Endometrial microvascular endothelial cells (primary cell): ENCODE measurements around the gene C1QA. TPM values are rescaled to one million over a fixed set of nuclear protein-coding genes. Genes with fewer than 3 reads are reported as not detected.

Experiments
- in situ Hi-C: cut with HindIII; loops from 2 replicates; pipeline ENCODE4 v1.10.0; 2017; ENCODE audit warnings: low sequenced_read_pairs, low pct_unique_long_range_greater_than_20kb; ENCODE audit errors: inconsistent ontology term
- total RNA-seq: library from RNA; depleted of rRNA; stranded (reverse); fragments of >200 nt; gene quantifications from one replicate; pipeline ENCODE4 v1.2.3, GENCODE V29; 2015; ENCODE audit errors: inconsistent ontology term

Gene C1QA
- total RNA-seq, 1 donor from 2014 or later: not detected

GRCh38 chr1:22609291-22609690, 27.1 kb upstream of the C1QA start:
- in situ Hi-C loops: no loop called here

GRCh38 chr1:22611530-22611947, 24.9 kb upstream of the C1QA start:
- in situ Hi-C loops: no loop called here

- in situ Hi-C loops: no loop called here
Observed at GRCh38 chr1:22612671-22613571, 23.5 kb upstream of the C1QA start.

GRCh38 chr1:22613572-22613918, 22.9 kb upstream of the C1QA start:
- in situ Hi-C loops: no loop called here

- in situ Hi-C loops: no loop called here
Observed at GRCh38 chr1:22613951-22614350, 22.5 kb upstream of the C1QA start.

GRCh38 chr1:22615886-22616285, 20.5 kb upstream of the C1QA start:
- in situ Hi-C loops: no loop called here

GRCh38 chr1:22616571-22616970, 19.9 kb upstream of the C1QA start:
- in situ Hi-C loops: no loop called here

- in situ Hi-C loops: no loop called here
Observed at GRCh38 chr1:22618056-22618455, 18.4 kb upstream of the C1QA start.

GRCh38 chr1:22619252-22619651, 17.2 kb upstream of the C1QA start:
- in situ Hi-C loops: no loop called here

GRCh38 chr1:22619798-22620197, 16.6 kb upstream of the C1QA start:
- in situ Hi-C loops: no loop called here

- in situ Hi-C loops: no loop called here
Observed at GRCh38 chr1:22621761-22622160, 14.7 kb upstream of the C1QA start.

- in situ Hi-C loops: no loop called here
Observed at GRCh38 chr1:22625262-22625925, 11.0 kb upstream of the C1QA start.

- in situ Hi-C loops: no loop called here
Observed at GRCh38 chr1:22626237-22627157, 9.9 kb upstream of the C1QA start.

GRCh38 chr1:22627331-22627730, 9.1 kb upstream of the C1QA start:
- in situ Hi-C loops: no loop called here

- in situ Hi-C loops: no loop called here
Observed at GRCh38 chr1:22628698-22629444, 7.6 kb upstream of the C1QA start.

GRCh38 chr1:22629886-22630285, 6.5 kb upstream of the C1QA start:
- in situ Hi-C loops: no loop called here

GRCh38 chr1:22633697-22634463, 2.5 kb upstream of the C1QA start:
- in situ Hi-C loops: no loop called here

GRCh38 chr1:22635436-22635835, 992 bp upstream of the C1QA start:
- in situ Hi-C loops: no loop called here
